Measurements from ENCODE around the gene DDAH1. TPM values are rescaled to one million over a fixed set of nuclear protein-coding genes. Genes with fewer than 3 reads are reported as not detected.

DDAH1 gene
- total and polyA plus RNA-seq, 2 donors (not counting 3 experiments of a cell fraction or from before 2014, with no cell fraction given), result 44.0 to 75.2 TPM

GRCh38 chr1:85449356-85449755 lies 15.6 kb downstream of the DDAH1 start:
- intact Hi-C loops (cut with micrococcal nuclease) (loop anchor here (2.0 to 5.0 kb wide), 2 partner anchors 43 to 178 kb away; no protein-coding TSS in a partner anchor), dilution Hi-C loops (cut with MboI; ENCODE audit: extremely low pct_ligation_motif_present, low sequenced_read_pairs) (no loop called here)
- Histone ChIP-seq H4K20me1 (replicated peaks; ENCODE audit: control insufficient read depth, extremely low read depth, insufficient read depth, low read length) (no peaks in the 10 kb centered on the region), H3K27ac (ENCODE audit: insufficient read depth, low read depth, low read length) (peak overlapping the region; percentile 98), H3K9ac (replicated peaks; ENCODE audit: extremely low read depth, insufficient read depth, low read length) (peak overlapping the region; percentile 70), H3K79me2 (ENCODE audit: control insufficient read depth, insufficient read depth, low read length) (peaks cover 86% of the 10 kb centered on the region), H3K36me3 (ENCODE audit: control insufficient read depth in 2 of 2, extremely low read depth in 1 of 2, insufficient read depth in 2 of 2, low read length in 2 of 2) (peaks cover 0 to 3% of the 10 kb centered on the region in 2 experiments), H3K4me2 (ENCODE audit: insufficient read depth, low read length) (peak overlapping the region; percentile 87), H3K4me3 (replicated peaks in 1 of 3; ENCODE audit: insufficient read depth in 1 of 3, low read depth in 1 of 3, low read length in 3 of 3) (no peak overlapping the region), H3K9me1 (replicated peaks; ENCODE audit: control insufficient read depth, extremely low read depth, insufficient read depth, low read length) (no peaks in the 10 kb centered on the region), H3K4me1 (ENCODE audit: control insufficient read depth, extremely low read depth, insufficient read depth, low read length) (peaks cover 42% of the 10 kb centered on the region), H3K9me3 (replicated peaks; ENCODE audit: control insufficient read depth, insufficient read depth, low read length) (no peaks in the 10 kb centered on the region), H3K27me3 (ENCODE audit: control insufficient read depth in 2 of 2, insufficient read depth in 2 of 2, low read length in 2 of 2) (no peaks in the 10 kb centered on the region), H2AFZ (ENCODE audit: low read depth, low read length) (no peak overlapping the region)
- TF ChIP-seq EZH2 (IDR thresholded peaks at IDR 0.05; ENCODE audit: borderline replicate concordance, low read depth, low read length, severe bottlenecking) (no peak), MAX (IDR thresholded peaks at IDR 0.05; ENCODE audit: insufficient read depth, insufficient read length) (no peak), MYC (IDR thresholded peaks at IDR 0.05; ENCODE audit: low read depth, low read length) (no peak), POLR2A (IDR thresholded peaks at IDR 0.05; ENCODE audit: low read depth, low read length) (peak; percentile 15)
- ChIA-PET CTCF (interaction anchor here (1.3 to 1.8 kb wide), 5 partner anchors 14 to 135 kb away, joined by 3 to 8 read pairs (median 6); partner anchors contain the start of gene DDAH1), POLR2A (interaction anchor here (0.9 to 1.0 kb wide), 2 partner anchors 16 to 22 kb away, joined by 3 to 5 read pairs; partner anchors contain the start of gene DDAH1)
- BruUV-seq (replicated peaks), result no TSS peak
- FAIRE-seq (no peak), DNase-seq (ENCODE audit: low read depth, low spot score) (no peak)

- Histone ChIP-seq H3K9me3 (replicated peaks; ENCODE audit: control insufficient read depth, insufficient read depth, low read length) (no peaks in the 10 kb centered on the region), H2AFZ (ENCODE audit: low read depth, low read length) (no peak overlapping the region), H4K20me1 (replicated peaks; ENCODE audit: control insufficient read depth, extremely low read depth, insufficient read depth, low read length) (no peaks in the 10 kb centered on the region), H3K9ac (replicated peaks; ENCODE audit: extremely low read depth, insufficient read depth, low read length) (peak overlapping the region; percentile 0), H3K9me1 (replicated peaks; ENCODE audit: control insufficient read depth, extremely low read depth, insufficient read depth, low read length) (no peaks in the 10 kb centered on the region), H3K4me2 (ENCODE audit: insufficient read depth, low read length) (peak overlapping the region; percentile 87), H3K36me3 (ENCODE audit: control insufficient read depth in 2 of 2, extremely low read depth in 1 of 2, insufficient read depth in 2 of 2, low read length in 2 of 2) (peaks cover 0 to 3% of the 10 kb centered on the region in 2 experiments), H3K27ac (ENCODE audit: insufficient read depth, low read depth, low read length) (peak overlapping the region; percentile 98), H3K79me2 (ENCODE audit: control insufficient read depth, insufficient read depth, low read length) (peaks cover 78% of the 10 kb centered on the region), H3K27me3 (ENCODE audit: control insufficient read depth in 2 of 2, insufficient read depth in 2 of 2, low read length in 2 of 2) (no peaks in the 10 kb centered on the region), H3K4me3 (replicated peaks in 1 of 3; ENCODE audit: insufficient read depth in 1 of 3, low read depth in 1 of 3, low read length in 3 of 3) (no peak overlapping the region), H3K4me1 (ENCODE audit: control insufficient read depth, extremely low read depth, insufficient read depth, low read length) (peaks cover 34% of the 10 kb centered on the region)
- ChIA-PET CTCF (interaction anchor here (0.6 to 1.8 kb wide), 11 partner anchors 15 to 140 kb away, joined by 3 to 8 read pairs (median 4); partner anchors contain the start of gene DDAH1), POLR2A (interaction anchor here (0.9 to 2.1 kb wide), 5 partner anchors 14 to 104 kb away, joined by 3 to 14 read pairs (median 4); partner anchors contain the start of gene DDAH1)
- TF ChIP-seq GATA2 (IDR thresholded peaks at IDR 0.05; ENCODE audit: insufficient read depth, insufficient read length, low read depth, low read length), result peak; percentile 74
- TF ChIP-seq EZH2 (IDR thresholded peaks at IDR 0.05; ENCODE audit: borderline replicate concordance, low read depth, low read length, severe bottlenecking), result no peak
- no peak for TF ChIP-seq MYC (IDR thresholded peaks at IDR 0.05; ENCODE audit: low read depth, low read length)
- TF ChIP-seq POLR2A (IDR thresholded peaks at IDR 0.05; ENCODE audit: low read depth, low read length), result no peak
- no peak for TF ChIP-seq CTCF (IDR thresholded peaks at IDR 0.05; ENCODE audit: extremely low read depth in 1 of 2, insufficient read depth in 1 of 2, low read depth in 1 of 2, low read length in 2 of 2)
- peak; percentile 92 for TF ChIP-seq FOS (IDR thresholded peaks at IDR 0.05; ENCODE audit: borderline replicate concordance, insufficient read depth, low read length)
- TF ChIP-seq MAX (IDR thresholded peaks at IDR 0.05; ENCODE audit: insufficient read depth, insufficient read length), result no peak
- peak; percentile 76 for TF ChIP-seq JUN (IDR thresholded peaks at IDR 0.05; ENCODE audit: borderline replicate concordance, insufficient read depth, insufficient read length, low read depth)
- TF ChIP-seq POLR2AphosphoS5 (IDR thresholded peaks at IDR 0.05; ENCODE audit: insufficient read depth, low read depth, low read length), result peak; percentile 71
- FAIRE-seq, result peak; percentile 78
- no TSS peak for BruUV-seq (replicated peaks)
- dilution Hi-C loops (cut with MboI; ENCODE audit: extremely low pct_ligation_motif_present, low sequenced_read_pairs) (no loop called here), intact Hi-C loops (cut with micrococcal nuclease) (loop anchor here (1.0 to 5.0 kb wide), 8 partner anchors 15 to 179 kb away; no protein-coding TSS in a partner anchor)
- DNase-seq (ENCODE audit: low read depth, low spot score), result peak; percentile 91
These were observed 16.6 kb downstream of the DDAH1 start for GRCh38 chr1:85448358-85448757.
